Neural crest cell (in vitro differentiated cells): ENCODE data around the gene RAB44. TPM values are rescaled to one million over a fixed set of nuclear protein-coding genes. Genes with fewer than 3 reads are reported as not detected.

Experiments used
- DNase-seq: peaks from one replicate; pipeline ENCODE4 v3.0.0; 2021; ENCODE audit warnings: low read depth, mixed read lengths, low spot score
- H3K27ac Mint-ChIP-seq: one replicate; pipeline ENCODE4 v1.8.0; 2021; ENCODE audit warnings: mild to moderate bottlenecking, mixed read lengths; ENCODE audit not compliant: unreplicated experiment
- H3K27me3 Mint-ChIP-seq: 2 replicates; pipeline ENCODE4 v1.8.0; 2021; ENCODE audit warnings: low read depth, mild to moderate bottlenecking, mixed read lengths
- H3K36me3 Mint-ChIP-seq: 2 replicates; pipeline ENCODE4 v1.8.0; 2021; ENCODE audit warnings: low read depth, mild to moderate bottlenecking, mixed read lengths
- H3K4me1 Mint-ChIP-seq: 2 replicates; pipeline ENCODE4 v1.8.0; 2021; ENCODE audit warnings: mixed read lengths
- H3K4me3 Mint-ChIP-seq: one replicate; pipeline ENCODE4 v1.8.0; 2021; ENCODE audit warnings: mild to moderate bottlenecking, mixed read lengths
- H3K9me3 Mint-ChIP-seq: 2 replicates; pipeline ENCODE4 v1.8.0; 2021; ENCODE audit warnings: mixed read lengths
- total RNA-seq: library from RNA; stranded (reverse); gene quantifications from 2 replicates; pipeline ENCODE4 v1.2.1, GENCODE V29; 2021
- TF ChIP-seq, protein P1 (sequence below): fragments of 200-600 bp; sonication (generic); conservative IDR thresholded peaks from 2 replicates; pipeline ENCODE4 v1.5.0; 2021; ENCODE audit warnings: antibody characterized with exemption, mild to moderate bottlenecking

RAB44 gene
- total RNA-seq, 1 donor from 2014 or later: not detected

DNA sequence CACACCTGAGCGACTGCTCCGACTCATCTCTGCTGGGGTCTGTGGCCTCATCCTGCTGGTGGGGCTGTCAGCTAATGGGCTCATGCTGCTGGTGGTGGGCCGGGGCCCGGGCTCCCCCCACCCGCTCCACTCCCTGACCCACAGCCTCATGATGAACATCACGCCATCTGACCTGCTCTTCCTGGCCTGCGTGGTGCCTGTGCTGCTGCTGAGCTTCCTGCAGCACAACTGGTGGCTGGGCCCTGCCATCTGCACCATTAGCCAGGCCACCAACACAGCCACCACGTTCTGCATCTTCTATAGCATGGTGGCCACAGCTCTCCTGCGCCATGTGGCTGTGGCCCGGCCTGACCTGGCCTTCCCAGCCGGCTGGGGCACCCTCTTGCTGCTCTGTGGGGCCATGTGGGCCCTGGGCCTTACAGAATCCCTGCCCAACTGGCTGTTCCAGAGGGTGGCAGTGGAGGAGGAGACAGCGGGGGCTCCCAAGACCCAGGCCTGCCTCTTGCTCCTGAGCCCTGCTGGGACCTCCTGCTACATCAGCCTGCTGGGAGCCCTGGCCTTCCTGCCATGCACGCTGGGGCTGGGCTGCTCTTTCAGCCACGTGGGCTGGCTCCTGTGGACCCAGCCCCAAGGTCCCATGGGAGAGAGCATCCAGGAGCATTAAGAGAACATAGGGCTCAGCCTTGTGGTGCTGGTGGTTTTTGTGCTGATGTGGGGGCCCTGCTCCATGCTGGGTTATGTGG, 39.6 kb downstream of the RAB44 start:
- Mint-ChIP-seq H3K36me3 (no peaks in the 10 kb centered on the region), H3K4me1 (no peaks in the 10 kb centered on the region)
- DNase-seq: no peak

DNA sequence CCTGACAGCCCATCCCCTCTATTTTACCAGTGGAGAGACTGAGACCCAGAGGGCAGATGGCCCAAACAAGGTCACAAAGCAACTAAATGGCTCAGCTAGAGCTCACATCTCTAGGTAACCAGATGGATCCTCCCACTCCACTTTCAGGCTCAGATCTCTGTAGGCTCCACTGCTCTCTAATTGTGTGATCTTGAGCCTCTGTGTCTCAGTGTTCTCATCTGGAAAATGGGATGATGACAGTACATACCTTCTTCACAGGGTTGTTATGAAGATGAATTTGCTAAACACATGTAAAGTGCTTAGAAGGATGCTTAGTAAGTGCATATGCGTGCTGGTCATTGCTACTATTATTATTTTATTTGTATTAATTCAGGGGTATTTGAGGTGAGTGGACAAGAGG, 40.5 kb downstream of the RAB44 start:
- TF ChIP-seq, protein P1, sequence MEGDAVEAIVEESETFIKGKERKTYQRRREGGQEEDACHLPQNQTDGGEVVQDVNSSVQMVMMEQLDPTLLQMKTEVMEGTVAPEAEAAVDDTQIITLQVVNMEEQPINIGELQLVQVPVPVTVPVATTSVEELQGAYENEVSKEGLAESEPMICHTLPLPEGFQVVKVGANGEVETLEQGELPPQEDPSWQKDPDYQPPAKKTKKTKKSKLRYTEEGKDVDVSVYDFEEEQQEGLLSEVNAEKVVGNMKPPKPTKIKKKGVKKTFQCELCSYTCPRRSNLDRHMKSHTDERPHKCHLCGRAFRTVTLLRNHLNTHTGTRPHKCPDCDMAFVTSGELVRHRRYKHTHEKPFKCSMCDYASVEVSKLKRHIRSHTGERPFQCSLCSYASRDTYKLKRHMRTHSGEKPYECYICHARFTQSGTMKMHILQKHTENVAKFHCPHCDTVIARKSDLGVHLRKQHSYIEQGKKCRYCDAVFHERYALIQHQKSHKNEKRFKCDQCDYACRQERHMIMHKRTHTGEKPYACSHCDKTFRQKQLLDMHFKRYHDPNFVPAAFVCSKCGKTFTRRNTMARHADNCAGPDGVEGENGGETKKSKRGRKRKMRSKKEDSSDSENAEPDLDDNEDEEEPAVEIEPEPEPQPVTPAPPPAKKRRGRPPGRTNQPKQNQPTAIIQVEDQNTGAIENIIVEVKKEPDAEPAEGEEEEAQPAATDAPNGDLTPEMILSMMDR: no peak
- DNase-seq: no peak
- no peaks in the 10 kb centered on the region for H3K9me3 Mint-ChIP-seq
- H3K4me3 Mint-ChIP-seq: no peak overlapping the region
- H3K4me1 Mint-ChIP-seq: peaks cover 7% of the 10 kb centered on the region
- H3K27me3 Mint-ChIP-seq: no peaks in the 10 kb centered on the region
- no peaks in the 10 kb centered on the region for H3K36me3 Mint-ChIP-seq
- no peak overlapping the region for H3K27ac Mint-ChIP-seq

More for the DNA sequence above, 39.6 kb downstream of the RAB44 start:
- Mint-ChIP-seq H3K9me3 (no peaks in the 10 kb centered on the region), H3K4me3 (no peak overlapping the region), H3K27me3 (no peaks in the 10 kb centered on the region), H3K27ac (no peak overlapping the region)
- TF ChIP-seq, protein P1: no peak

DNA sequence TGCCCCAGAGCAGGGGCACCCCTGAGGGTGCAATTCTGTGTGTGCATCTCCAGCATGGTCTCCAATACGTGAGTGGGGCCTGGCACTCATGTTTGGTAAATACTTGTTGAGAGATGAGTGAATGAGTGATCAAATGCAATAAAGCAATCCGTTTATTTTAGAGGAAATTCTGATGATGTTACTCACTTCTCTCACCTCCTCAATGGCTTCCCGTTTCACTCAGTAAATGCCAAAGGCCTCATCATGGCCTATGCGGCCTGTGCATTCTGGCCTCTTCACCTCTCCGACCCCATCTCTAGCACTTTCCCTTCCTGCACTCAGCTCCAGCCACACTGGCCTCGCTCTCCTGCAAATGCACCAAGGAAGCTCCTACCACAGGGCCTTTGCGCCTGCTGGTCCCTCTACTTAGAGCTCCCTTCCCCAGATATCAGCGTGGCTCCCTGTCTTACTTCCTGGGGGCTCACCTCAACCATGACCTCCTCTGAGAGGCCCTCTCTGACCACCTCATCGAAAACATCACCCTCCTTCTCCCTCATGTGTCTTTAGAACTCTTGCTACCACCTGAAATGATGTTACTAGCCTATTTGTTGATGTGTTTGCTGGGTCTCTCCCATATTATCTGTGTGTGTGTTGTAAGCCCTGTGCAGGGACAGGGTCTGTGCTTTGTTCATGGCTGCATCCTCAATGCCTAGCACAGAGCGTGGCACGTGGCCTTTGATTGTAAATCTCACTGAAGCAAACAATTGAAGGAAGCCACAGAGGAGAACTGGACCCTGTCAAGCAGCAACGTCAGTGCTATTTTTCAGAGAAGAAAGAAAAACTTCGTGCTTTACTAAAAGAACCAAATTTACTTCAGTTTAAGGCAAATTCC, 42.6 kb downstream of the RAB44 start:
- Mint-ChIP-seq H3K27me3 (no peaks in the 10 kb centered on the region), H3K4me1 (peaks cover 12% of the 10 kb centered on the region), H3K27ac (no peak overlapping the region), H3K4me3 (no peak overlapping the region), H3K9me3 (no peaks in the 10 kb centered on the region), H3K36me3 (no peaks in the 10 kb centered on the region)
- TF ChIP-seq, protein P1: no peak
- no peak for DNase-seq

DNA sequence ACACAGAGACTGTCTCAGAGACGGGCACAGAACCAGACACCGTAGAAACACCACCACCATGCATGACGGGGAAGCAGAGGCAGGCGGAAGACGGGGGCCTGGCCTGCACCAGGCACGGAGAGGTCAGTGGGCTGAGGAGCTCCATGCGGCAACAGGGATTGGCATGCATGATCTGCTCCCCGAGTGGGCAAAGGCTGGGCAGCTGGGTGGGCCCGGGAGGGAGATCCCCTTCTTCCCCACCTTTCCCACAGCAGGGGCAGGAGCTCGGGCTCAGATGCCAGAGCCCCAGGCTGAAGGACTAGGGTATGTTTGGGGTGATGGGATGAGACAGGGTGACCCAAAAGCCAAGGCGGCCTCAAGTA, 43.2 kb downstream of the RAB44 start:
- Mint-ChIP-seq H3K36me3 (no peaks in the 10 kb centered on the region), H3K27ac (no peak overlapping the region), H3K9me3 (no peaks in the 10 kb centered on the region), H3K4me1 (peaks cover 12% of the 10 kb centered on the region), H3K4me3 (no peak overlapping the region), H3K27me3 (no peaks in the 10 kb centered on the region)
- no peak for DNase-seq
- TF ChIP-seq, protein P1: no peak

DNA sequence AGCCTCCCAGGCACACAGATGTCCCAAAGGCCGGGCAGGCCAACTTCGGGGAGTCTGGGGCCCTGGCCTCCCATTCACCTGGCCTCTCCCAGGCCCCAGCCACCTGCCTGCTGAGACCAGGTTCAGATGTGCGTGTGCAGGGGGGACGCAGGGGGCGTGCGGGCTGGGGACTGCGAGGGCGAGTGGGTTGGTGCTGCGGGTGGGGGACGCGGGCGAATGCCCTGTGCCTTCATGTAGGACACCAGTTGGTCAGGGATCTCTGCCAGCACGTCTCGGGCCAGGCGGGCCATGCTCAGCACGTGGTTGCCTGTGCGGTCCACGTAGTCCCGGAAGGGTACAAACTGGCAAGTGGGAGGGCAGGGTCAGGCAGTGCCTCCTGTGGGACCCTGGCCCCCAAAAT, 44.5 kb downstream of the RAB44 start:
- H3K4me1 Mint-ChIP-seq: peaks cover 12% of the 10 kb centered on the region
- TF ChIP-seq, protein P1: no peak
- no peak overlapping the region for H3K27ac Mint-ChIP-seq
- no peak overlapping the region for H3K4me3 Mint-ChIP-seq
- no peaks in the 10 kb centered on the region for H3K9me3 Mint-ChIP-seq
- H3K36me3 Mint-ChIP-seq: no peaks in the 10 kb centered on the region
- DNase-seq: no peak
- H3K27me3 Mint-ChIP-seq: peaks cover 2% of the 10 kb centered on the region
